C4-2B (cell line): ENCODE measurements around the gene CCSER1.

Source experiments
- ZFX ChIP-seq: fragments of 450-650 bp; IDR thresholded peaks from 2 replicates; pipeline ENCODE4 v1.6.1; 2017
- TF ChIP-seq, protein P1 (sequence below): fragments of 450-650 bp; conservative IDR thresholded peaks from 2 replicates; pipeline ENCODE4 v1.5.1; 2017; ENCODE audit warnings: mild to moderate bottlenecking

DNA sequence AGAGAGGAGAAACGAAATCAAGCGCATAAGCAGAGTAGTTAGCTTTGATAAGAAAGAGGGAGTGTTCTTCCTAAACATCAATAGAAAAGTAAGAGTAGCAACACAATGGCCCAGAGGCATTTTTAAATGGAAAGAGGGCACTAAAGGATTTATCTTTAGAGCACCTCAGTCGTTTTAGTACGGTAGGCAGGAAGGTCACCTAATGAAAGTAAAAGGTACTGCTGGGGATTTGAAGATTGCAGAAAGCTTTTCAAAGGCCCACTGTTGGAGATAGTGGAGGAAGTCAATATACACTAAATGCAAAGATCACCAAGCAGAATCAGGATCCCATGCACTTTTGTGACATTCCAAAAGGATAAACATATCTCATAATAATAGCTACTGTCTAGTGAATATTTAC is 1508.9 kb downstream of the CCSER1 start:
- TF ChIP-seq, protein P1, sequence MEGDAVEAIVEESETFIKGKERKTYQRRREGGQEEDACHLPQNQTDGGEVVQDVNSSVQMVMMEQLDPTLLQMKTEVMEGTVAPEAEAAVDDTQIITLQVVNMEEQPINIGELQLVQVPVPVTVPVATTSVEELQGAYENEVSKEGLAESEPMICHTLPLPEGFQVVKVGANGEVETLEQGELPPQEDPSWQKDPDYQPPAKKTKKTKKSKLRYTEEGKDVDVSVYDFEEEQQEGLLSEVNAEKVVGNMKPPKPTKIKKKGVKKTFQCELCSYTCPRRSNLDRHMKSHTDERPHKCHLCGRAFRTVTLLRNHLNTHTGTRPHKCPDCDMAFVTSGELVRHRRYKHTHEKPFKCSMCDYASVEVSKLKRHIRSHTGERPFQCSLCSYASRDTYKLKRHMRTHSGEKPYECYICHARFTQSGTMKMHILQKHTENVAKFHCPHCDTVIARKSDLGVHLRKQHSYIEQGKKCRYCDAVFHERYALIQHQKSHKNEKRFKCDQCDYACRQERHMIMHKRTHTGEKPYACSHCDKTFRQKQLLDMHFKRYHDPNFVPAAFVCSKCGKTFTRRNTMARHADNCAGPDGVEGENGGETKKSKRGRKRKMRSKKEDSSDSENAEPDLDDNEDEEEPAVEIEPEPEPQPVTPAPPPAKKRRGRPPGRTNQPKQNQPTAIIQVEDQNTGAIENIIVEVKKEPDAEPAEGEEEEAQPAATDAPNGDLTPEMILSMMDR, result no peak
- TF ChIP-seq ZFX, result no peak
